ENCODE results near the gene LYZL2.
"Not testable (repeated sequence)": the region's sequence is repeated elsewhere in the genome, so short reads cannot be mapped to it uniquely, and the experiment has no call there.

Gene LYZL2

GRCh38 chr10:30607814-30608213 lies 21.7 kb downstream of the LYZL2 start:
- TF ChIP-seq POLR2A (IDR thresholded peaks at IDR 0.05; ENCODE audit: low read length) (no peak), GATA1 (IDR thresholded peaks at IDR 0.05; ENCODE audit: low read depth, low read length) (no peak)
- no peak for DNase-seq

GRCh38 chr10:30606313-30606712 lies 23.2 kb downstream of the LYZL2 start:
- TF ChIP-seq GATA1 (IDR thresholded peaks at IDR 0.05; ENCODE audit: low read depth, low read length) (no peak), POLR2A (IDR thresholded peaks at IDR 0.05; ENCODE audit: low read length) (no peak)
- DNase-seq: no peak

GRCh38 chr10:30605341-30606121 lies 24.0 kb downstream of the LYZL2 start:
- not testable (repeated sequence) for DNase-seq

DNA sequence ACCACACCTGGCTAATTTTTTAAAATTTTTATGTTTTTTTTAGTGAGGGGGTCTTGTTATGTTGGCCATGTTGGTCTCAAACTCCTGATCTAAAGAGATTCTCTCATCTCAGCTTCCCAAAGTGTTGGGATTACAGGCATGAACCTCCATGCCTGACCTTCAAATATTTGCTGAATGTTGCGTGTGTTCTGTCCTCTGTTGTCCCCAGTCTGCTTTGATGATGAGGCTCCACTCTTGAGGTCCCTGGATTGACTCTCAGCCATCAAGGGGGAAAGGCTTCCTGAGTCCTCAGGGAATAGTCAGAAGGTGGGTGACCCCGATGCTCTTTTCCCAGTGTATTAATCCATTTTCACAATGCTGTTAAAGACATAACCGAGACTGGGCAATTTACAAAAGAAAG lies 26.0 kb downstream of the LYZL2 start:
- TF ChIP-seq GATA1 (IDR thresholded peaks at IDR 0.05; ENCODE audit: low read depth, low read length) (no peak), POLR2A (IDR thresholded peaks at IDR 0.05; ENCODE audit: low read length) (no peak)
- DNase-seq: no peak

GRCh38 chr10:30602747-30603146 lies 26.8 kb downstream of the LYZL2 start:
- TF ChIP-seq GATA1 (IDR thresholded peaks at IDR 0.05; ENCODE audit: low read depth, low read length) (no peak), POLR2A (IDR thresholded peaks at IDR 0.05; ENCODE audit: low read length) (no peak)
- DNase-seq: no peak

- DNase-seq: no peak
- TF ChIP-seq POLR2A (IDR thresholded peaks at IDR 0.05; ENCODE audit: low read length): no peak
- TF ChIP-seq GATA1 (IDR thresholded peaks at IDR 0.05; ENCODE audit: low read depth, low read length): no peak
These were observed 29.5 kb downstream of the LYZL2 start for GRCh38 chr10:30600005-30600404.

DNA sequence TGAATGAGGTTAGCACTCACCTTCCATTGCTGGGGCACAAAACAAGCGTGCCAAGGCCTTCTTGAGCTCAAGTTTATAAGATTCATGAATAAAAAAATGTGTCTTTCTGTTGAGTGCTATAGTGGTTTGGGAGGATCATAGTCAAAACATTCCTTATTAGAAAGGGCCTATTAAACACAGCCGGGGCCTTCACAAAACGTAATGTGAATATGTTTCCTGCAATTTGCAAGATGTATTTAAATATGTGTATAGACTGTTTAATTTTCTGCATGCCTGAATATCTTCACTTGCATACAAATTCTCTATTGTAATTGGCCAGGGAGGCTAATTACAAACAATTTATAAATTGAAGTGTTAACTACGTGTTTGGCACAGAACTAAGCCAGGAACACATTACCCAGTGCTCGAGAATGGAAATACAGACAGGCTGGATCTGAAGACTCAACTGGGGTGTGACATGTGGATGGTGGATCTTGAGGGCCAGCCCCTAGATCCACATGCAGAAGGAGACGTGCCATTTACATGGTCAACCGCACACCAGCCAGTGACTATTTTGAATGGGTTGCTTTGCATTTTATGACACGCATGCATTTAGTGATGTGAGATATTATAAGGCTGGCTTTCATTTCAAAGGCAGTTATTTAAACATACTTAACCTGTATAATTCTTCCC lies 31.3 kb downstream of the LYZL2 start:
- TF ChIP-seq POLR2A (IDR thresholded peaks at IDR 0.05; ENCODE audit: low read length): no peak
- TF ChIP-seq GATA1 (IDR thresholded peaks at IDR 0.05; ENCODE audit: low read depth, low read length): no peak
- DNase-seq: no peak

GRCh38 chr10:30597433-30597824 lies 32.1 kb downstream of the LYZL2 start:
- DNase-seq: not testable (repeated sequence)

- DNase-seq: not testable (repeated sequence)
These were observed 32.8 kb downstream of the LYZL2 start for GRCh38 chr10:30596493-30597432.

DNA sequence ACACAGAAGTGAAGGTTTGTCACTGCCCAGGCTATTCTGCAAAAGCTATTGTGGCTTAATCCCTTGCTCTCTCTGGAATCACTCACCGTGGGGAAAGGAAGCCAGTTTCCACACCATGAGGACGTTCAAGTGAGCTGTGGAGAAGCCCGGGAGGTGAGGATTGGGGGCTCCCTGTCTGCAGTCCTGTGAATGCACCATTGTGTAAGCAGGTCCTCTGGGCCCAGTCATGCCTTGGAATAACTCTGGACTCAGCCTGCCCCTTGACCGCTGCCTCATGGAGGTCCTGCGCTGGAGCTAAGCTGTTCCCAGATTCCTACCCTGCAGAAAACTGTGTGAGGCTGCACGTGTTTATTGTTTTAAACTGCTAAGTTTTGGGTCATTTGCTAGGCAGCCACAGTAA lies 33.5 kb downstream of the LYZL2 start:
- TF ChIP-seq POLR2A (IDR thresholded peaks at IDR 0.05; ENCODE audit: low read length) (no peak), GATA1 (IDR thresholded peaks at IDR 0.05; ENCODE audit: low read depth, low read length) (no peak)
- DNase-seq: no peak

GRCh38 chr10:30594077-30594476 lies 35.5 kb downstream of the LYZL2 start:
- TF ChIP-seq GATA1 (IDR thresholded peaks at IDR 0.05; ENCODE audit: low read depth, low read length): no peak
- no peak for TF ChIP-seq POLR2A (IDR thresholded peaks at IDR 0.05; ENCODE audit: low read length)
- DNase-seq: no peak

DNA sequence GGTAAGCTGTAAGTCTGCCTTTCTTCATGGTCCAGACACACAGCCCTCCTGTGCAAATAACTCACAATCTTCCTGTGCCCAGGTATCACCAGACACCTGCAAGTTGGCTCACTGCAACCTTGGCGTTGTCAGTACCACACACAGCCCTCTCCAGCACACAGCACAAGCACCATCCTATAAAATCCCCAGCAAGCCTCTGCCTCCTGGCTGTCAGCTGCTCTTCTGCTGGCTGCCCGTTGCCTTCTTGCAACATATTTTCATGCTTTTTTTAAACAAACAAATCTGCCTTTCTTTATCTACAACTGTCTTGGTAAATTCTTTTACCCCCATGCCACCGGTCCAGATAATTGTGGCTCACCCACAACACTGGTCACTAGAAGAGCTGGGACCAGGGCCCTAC lies 36.8 kb downstream of the LYZL2 start:
- not testable (repeated sequence) for DNase-seq

DNA sequence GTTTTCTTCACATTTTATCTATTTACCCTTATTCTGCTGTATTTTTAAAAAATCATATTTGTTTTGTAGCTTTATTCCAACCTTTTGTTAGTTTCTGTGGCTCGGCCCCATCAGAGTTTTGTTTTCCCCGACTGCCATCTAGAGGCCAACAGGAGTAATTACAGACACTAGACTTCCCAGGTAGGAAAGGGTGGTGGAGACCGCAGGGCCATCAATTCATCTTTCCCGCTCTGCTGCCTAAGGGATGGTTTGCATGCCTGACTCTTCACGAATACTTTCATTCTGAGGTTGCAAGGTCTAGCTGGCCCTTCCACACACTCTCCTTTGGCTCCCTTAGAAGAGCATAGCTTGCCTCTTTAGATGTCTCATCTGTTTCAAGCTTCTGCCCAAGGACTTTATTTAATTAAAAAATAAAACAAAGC lies 38.3 kb downstream of the LYZL2 start:
- TF ChIP-seq POLR2A (IDR thresholded peaks at IDR 0.05; ENCODE audit: low read length) (no peak), GATA1 (IDR thresholded peaks at IDR 0.05; ENCODE audit: low read depth, low read length) (no peak)
- DNase-seq: peak; percentile 51 to 75

- no peak for DNase-seq
- TF ChIP-seq POLR2A (IDR thresholded peaks at IDR 0.05; ENCODE audit: low read length) (no peak), GATA1 (IDR thresholded peaks at IDR 0.05; ENCODE audit: low read depth, low read length) (no peak)
These were observed 40.1 kb downstream of the LYZL2 start for GRCh38 chr10:30589441-30589840.
